Ammon's horn (tissue), 1 donor: ENCODE data around the gene LTBR.
"Not testable (repeated sequence)": the region's sequence is repeated elsewhere in the genome, so short reads cannot be mapped to it uniquely, and the experiment has no call there.

Experiments
- DNase-seq: peaks from one replicate; pipeline ENCODE4 v3.0.0-alpha.2; 2016; ENCODE audit warnings: low spot score

Gene LTBR

GRCh38 chr12:6425590-6426531 lies 41.9 kb downstream of the LTBR start:
- DNase-seq = peak; percentile 49

- DNase-seq = no peak
Measured at GRCh38 chr12:6426882-6427671, 43.1 kb downstream of the LTBR start.

GRCh38 chr12:6427796-6428195 lies 43.8 kb downstream of the LTBR start:
- not testable (repeated sequence) for DNase-seq

GRCh38 chr12:6428326-6428725 lies 44.4 kb downstream of the LTBR start:
- DNase-seq = no peak

GRCh38 chr12:6430124-6430989 lies 46.4 kb downstream of the LTBR start:
- DNase-seq = peak; percentile 61

GRCh38 chr12:6432991-6433390 lies 49.0 kb downstream of the LTBR start:
- DNase-seq = no peak

- DNase-seq = no peak
Measured at GRCh38 chr12:6434205-6435140, 50.5 kb downstream of the LTBR start.

GRCh38 chr12:6435961-6436715 lies 52.2 kb downstream of the LTBR start:
- no peak for DNase-seq

GRCh38 chr12:6437586-6437985 lies 53.6 kb downstream of the LTBR start:
- DNase-seq = no peak

- DNase-seq = no peak
Measured at GRCh38 chr12:6438345-6438744, 54.4 kb downstream of the LTBR start.

GRCh38 chr12:6440391-6440790 lies 56.4 kb downstream of the LTBR start:
- DNase-seq = no peak
